T-helper 2 cell treated with Interferon-gamma antibody and Interleukin-4, amounts not matched to agents 5 μg/mL and 100 μg/mL, for 36 hours (primary cell): Measurements from ENCODE around the gene KIF6.

ENCODE experiments used
- DNase-seq: peaks from one replicate; pipeline ENCODE4 v3.0.0; 2021; ENCODE audit warnings: low spot score
- H3K27ac Mint-ChIP-seq: one replicate; pipeline ENCODE4 v1.8.0; 2021; ENCODE audit warnings: mild to moderate bottlenecking, mixed read lengths
- H3K27me3 Mint-ChIP-seq: one replicate; pipeline ENCODE4 v1.8.0; 2021; ENCODE audit warnings: low read depth, mixed read lengths
- H3K36me3 Mint-ChIP-seq: one replicate; pipeline ENCODE4 v1.8.0; 2021; ENCODE audit warnings: low read depth, mixed read lengths
- H3K4me1 Mint-ChIP-seq: one replicate; pipeline ENCODE4 v1.8.0; 2021; ENCODE audit warnings: low read depth, mixed read lengths
- H3K4me3 Mint-ChIP-seq: one replicate; pipeline ENCODE4 v1.8.0; 2022; ENCODE audit warnings: mild to moderate bottlenecking, moderate library complexity, mixed read lengths
- H3K9me3 Mint-ChIP-seq: one replicate; pipeline ENCODE4 v1.8.0; 2021; ENCODE audit warnings: mixed read lengths

The KIF6 gene

GRCh38 chr6:39282774-39283173, 442.4 kb downstream of the KIF6 start:
- peaks cover 5% of the 10 kb centered on the region for H3K27me3 Mint-ChIP-seq
- no peak for DNase-seq
- H3K9me3 Mint-ChIP-seq: no peaks in the 10 kb centered on the region
- H3K4me3 Mint-ChIP-seq: no peak overlapping the region
- no peaks in the 10 kb centered on the region for H3K4me1 Mint-ChIP-seq
- no peak overlapping the region for H3K27ac Mint-ChIP-seq
- H3K36me3 Mint-ChIP-seq: no peaks in the 10 kb centered on the region

GRCh38 chr6:39281312-39281980, 443.8 kb downstream of the KIF6 start:
- peaks cover 11% of the 10 kb centered on the region for H3K27me3 Mint-ChIP-seq
- no peak overlapping the region for H3K27ac Mint-ChIP-seq
- H3K36me3 Mint-ChIP-seq: no peaks in the 10 kb centered on the region
- no peak for DNase-seq
- no peaks in the 10 kb centered on the region for H3K4me1 Mint-ChIP-seq
- no peak overlapping the region for H3K4me3 Mint-ChIP-seq
- H3K9me3 Mint-ChIP-seq: no peaks in the 10 kb centered on the region

DNA sequence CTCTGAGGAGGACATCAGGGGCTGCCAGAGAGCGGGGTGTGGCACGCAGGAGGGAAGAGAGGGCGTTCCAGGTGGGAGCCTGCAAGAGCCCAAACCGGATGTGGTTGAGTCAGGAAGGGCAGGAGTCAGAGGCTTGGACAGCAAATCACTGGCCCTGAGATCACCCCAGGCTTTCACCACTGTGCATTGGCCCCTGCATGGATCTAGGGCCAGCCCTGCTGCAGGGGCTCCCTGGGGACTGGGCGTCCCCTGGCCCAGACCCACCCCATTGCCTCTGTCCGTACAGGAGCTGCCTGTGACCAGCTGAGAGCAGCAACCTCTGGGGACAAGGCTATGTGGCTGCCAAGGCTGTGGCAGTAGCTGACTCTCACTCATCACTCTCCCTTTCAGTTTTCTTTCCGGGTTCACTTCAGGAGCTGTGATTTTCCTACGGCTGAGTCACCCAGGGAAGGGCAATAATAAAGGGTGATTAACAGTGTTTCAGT, 444.9 kb downstream of the KIF6 start:
- H3K27ac Mint-ChIP-seq: no peak overlapping the region
- H3K36me3 Mint-ChIP-seq: no peaks in the 10 kb centered on the region
- no peak for DNase-seq
- no peak overlapping the region for H3K4me3 Mint-ChIP-seq
- no peaks in the 10 kb centered on the region for H3K4me1 Mint-ChIP-seq
- H3K9me3 Mint-ChIP-seq: no peaks in the 10 kb centered on the region
- peaks cover 11% of the 10 kb centered on the region for H3K27me3 Mint-ChIP-seq
